Transverse colon (tissue), 4 donors: ENCODE data around the gene KIAA0753.

ENCODE experiments used
- CTCF ChIP-seq, 5 experiments: fragments of 200-600 bp in 3 of 5; fragments of 450-650 bp in 2 of 5; sonication (generic) in 3 of 5; IDR thresholded peaks; 1 replicate in 2 of 5; 2 replicates in 3 of 5; pipeline ENCODE4 v1.5.1; 2016 to 2017; ENCODE audit warnings: antibody characterized with exemption in 5 of 5, inconsistent platforms in 3 of 5, mild to moderate bottlenecking in 2 of 5, moderate library complexity in 1 of 5
- POLR2A ChIP-seq: fragments of 450-650 bp; IDR thresholded peaks from one replicate; pipeline ENCODE4 v1.6.1; 2016; ENCODE audit warnings: antibody characterized with exemption, mild to moderate bottlenecking, moderate library complexity
- POLR2AphosphoS5 ChIP-seq, 3 donors: sonication (generic); formaldehyde crosslinking; IDR thresholded peaks; one replicate each; pipeline ENCODE4 v1.6.1; 2016; ENCODE audit warnings: antibody characterized with exemption in 3 of 3

- TF ChIP-seq CTCF (IDR thresholded peaks at IDR 0.05) = no peak
- TF ChIP-seq POLR2A = no peak
- no peak for TF ChIP-seq POLR2AphosphoS5 (IDR thresholded peaks at IDR 0.05)
Observed at GRCh38 chr17:6681176-6681575, 40.7 kb upstream of the KIAA0753 start.
